NCI-H1930 (cell line): ENCODE data around the gene ARHGAP22.

ENCODE experiments used
- DNase-seq, 2 experiments: peaks; one replicate each; lab custom pipeline; 2025; lab: John Stamatoyannopoulos, UW

ARHGAP22 gene

DNA sequence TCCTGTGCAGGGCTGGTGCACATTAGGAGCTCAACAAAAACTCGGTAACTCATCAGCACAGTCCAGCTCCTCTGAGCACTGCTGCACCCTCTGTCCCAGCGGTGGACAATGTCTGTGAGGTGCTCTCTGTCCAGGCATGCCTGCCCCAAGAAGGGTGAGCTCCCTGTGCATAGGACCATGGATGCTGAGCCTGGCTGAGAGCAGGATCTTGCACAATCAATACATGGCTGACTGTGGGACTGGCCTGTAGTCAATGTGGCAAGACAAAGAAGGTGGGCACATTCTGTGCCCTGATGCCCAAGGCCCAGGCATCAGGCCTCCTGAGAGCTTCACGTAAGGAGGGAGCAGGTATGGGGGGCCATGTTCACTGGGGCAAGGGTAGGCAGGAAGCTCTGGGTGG is 17.1 kb downstream of the ARHGAP22 start:
- no peak for DNase-seq

DNA sequence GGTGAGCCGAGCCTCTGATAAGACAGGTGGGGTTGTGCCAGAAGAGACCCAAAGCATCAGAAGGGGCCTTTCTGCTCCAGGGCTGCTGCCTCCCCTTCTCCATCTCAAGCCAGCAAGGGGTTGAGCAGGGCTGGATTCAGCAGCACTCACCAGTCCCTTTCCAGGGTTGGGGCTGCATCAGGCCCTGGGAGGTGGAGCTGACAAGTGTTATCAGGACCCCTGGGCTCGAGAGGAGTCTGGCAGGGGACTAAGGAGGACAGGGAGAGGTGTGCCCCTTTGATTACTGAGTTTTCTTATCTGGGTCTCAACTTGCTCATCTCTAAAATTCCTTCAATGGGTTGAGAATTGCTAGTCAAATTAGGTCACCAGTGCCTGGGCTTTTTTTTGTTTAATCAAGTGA is 17.8 kb downstream of the ARHGAP22 start:
- DNase-seq, result no peak

DNA sequence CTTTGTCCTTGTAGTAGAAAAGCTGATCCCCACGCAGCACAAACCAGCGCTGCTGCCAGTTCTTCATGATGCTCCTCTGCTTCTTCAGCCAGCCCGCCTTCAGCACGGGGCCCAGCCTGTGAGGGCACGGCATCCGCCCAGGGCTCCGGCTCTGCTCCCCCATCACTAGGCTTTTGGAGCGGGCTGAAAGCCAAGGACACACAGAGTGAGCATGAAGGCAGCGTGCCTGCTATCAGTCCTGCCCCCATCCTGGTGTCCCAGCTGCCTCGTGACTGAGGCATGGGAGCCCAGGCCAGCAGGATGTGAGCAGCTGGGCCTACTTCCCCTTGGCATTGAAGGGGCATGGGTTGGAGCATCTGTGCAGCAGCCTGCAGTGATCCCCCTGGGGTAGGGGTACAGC is 21.9 kb downstream of the ARHGAP22 start:
- no peak for DNase-seq

GRCh38 chr10:48580236-48580635 is 24.6 kb downstream of the ARHGAP22 start:
- DNase-seq, result no peak

- DNase-seq, result no peak
These were observed 25.5 kb downstream of the ARHGAP22 start for GRCh38 chr10:48579251-48579960.

GRCh38 chr10:48577158-48577557 is 27.7 kb downstream of the ARHGAP22 start:
- DNase-seq, result no peak

DNA sequence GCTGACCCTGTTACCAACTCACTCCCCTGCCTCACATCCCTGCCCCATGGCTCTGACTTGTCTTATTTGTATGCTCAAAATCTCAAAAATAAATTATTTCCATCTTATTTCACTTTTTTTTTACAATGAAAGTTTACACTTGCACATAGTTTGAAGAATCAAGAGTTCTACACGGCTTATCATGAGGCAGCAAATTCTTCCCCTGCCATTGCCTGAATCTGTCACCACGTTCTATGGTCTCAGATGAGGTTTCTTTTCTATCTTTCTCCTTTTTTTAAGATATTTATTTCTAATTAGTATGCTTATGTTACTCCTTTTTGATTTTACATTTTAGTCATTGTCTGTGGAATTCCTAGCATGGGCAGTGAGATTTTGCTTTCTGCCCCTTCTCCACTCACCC is 28.4 kb downstream of the ARHGAP22 start:
- DNase-seq, result no peak

GRCh38 chr10:48575901-48576300 is 29.0 kb downstream of the ARHGAP22 start:
- no peak for DNase-seq

DNA sequence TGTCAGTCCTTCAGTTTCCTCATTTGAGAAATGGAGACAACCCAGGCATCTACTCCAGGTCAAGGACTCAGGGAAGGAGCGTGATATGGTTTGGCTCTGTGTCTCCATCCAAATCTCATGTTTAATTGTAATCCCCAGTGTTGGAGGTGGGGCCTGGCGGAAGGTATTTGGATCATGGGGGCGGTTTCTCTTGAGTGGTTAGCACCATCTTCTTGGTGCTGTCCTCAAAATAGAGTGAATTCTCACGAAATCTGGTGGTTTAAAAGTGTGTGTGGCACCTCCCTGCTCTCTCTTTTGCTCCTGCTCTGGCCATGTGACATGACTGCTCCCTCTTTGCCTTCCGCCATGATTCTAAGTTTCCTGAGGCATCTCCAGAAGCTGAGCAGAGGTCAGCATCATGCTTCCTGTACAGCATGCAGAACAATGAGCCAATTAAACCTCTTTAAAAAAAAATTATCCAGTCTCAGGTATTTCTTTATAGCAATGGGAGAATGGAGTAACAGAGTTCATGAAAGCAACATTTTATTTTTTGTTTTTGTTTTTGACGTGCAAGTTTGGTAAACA is 30.0 kb downstream of the ARHGAP22 start:
- no peak for DNase-seq

DNA sequence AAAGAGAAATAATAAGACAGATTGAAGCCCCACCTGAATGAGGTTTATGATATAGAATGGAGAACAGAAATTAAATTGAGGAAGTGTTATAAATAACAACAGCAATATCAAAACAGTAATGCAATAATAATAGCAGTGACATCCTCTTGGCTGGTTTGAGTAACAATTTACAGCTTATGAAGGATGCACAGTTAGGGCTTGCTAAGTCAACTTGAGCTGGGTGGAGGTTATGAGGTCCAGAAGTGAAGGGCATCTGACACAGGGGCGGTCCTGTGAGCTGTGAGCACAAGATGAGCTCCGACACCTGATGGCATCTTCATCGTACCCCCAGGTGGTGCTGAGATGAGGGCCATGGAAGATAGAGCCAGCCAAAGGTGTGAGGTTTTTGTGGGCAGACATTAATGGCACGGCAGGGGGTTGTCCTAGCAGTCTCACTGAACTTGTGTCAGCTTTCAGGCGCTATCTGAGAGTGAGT is 30.5 kb downstream of the ARHGAP22 start:
- no peak for DNase-seq

GRCh38 chr10:48573045-48573444 is 31.8 kb downstream of the ARHGAP22 start:
- no peak for DNase-seq

DNA sequence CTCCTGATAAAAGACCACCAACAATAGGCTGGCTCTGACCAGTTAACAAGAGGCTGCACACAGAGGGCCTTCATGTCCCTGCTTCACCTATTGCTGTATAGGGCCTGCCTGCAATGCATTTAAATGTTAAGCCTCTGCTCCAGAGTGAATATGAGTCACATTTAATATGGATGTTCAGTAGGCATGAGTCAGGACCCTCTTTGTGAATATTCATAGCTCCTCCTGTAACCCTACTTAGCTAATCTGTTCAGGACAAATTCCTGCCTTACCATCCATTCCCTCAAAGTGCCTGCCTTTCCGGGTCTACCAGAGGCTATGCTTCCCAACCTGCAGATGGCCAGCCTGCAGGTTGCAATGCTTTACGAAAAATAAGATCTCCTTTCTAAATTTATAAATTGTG is 32.5 kb downstream of the ARHGAP22 start:
- DNase-seq, result no peak

GRCh38 chr10:48568546-48568945 is 36.3 kb downstream of the ARHGAP22 start:
- DNase-seq, result no peak

DNA sequence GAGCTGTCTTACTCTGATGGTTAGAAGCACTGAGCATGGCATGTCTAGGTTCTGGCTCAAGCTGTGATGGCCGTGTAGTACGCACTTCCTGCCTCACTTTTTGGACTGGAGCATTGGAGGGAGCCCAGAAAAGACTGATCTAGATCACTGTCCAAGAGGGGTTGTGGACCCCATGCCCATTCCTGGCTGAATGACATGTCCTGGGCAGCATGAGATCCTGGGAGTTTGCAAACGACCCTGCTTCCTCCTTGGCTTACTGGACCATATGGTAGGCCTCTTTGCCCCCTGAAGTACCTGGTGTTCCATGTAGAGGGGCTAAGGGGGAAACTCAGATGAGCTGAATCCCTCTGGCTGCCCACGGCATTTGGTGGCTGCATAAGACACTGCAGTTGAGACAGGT is 36.7 kb downstream of the ARHGAP22 start:
- no peak for DNase-seq

DNA sequence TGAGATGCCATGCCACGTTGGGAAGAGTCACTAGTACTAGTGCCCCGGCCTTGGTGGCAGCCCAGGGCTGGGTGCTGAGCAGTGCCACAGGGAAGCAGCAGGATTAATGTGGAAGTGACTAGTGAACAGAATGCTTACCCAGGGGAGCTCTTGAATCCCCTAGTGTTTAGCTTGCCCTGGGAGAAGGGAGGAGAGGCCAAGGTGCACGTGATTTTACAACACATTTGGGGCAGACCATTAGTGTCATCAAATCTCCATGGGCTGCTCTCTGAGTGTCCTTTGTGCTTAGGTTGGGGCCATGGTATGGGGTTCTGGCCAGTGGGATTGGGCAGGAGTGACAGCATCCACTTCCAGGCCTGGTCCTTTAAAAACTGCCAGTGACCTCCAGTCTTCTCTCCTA is 37.5 kb downstream of the ARHGAP22 start:
- DNase-seq, result no peak

- DNase-seq, result no peak
These were observed 40.3 kb downstream of the ARHGAP22 start for GRCh38 chr10:48564466-48565160.

- no peak for DNase-seq
These were observed 47.3 kb downstream of the ARHGAP22 start for GRCh38 chr10:48557511-48558123.

DNA sequence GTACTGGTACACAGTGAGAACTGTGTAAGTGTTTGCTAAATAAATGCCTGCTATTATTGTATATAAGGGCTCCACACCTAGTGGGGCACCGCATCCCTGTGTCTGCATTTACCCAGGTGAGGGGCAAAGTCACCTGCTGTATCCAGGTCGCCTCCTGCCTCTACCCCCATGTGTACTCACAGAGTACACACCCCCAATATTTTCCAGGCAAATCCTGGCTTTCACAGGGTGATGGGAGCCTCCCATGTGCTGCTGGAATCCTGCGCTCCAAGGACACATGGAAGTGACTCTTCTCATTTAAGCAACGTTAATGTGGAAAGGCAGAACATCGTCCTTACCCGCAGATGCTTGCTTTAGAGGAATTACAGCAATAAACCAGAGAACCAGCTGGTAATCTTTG is 48.2 kb downstream of the ARHGAP22 start:
- DNase-seq, result no peak

DNA sequence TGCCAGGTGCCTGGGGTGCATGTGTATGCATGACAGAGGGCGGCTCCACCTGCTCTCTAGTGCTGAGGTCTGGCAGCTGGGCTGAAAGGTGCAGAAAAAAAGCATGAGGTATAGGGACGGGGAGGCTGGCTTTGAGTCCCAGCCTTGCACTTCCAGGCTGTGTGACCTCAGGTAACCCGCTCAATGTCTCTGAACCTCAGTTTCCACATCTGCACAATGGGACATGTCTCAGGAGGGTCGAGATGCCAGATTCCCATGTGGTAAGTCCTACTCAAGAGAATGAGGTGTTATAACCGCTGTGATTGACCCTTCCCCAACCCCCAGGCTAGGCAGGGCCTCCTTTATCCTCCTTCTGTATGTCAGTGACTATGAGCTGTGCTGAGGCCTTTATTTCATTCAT is 48.8 kb downstream of the ARHGAP22 start:
- no peak for DNase-seq

GRCh38 chr10:48555310-48556042 is 49.4 kb downstream of the ARHGAP22 start:
- DNase-seq, result no peak

- no peak for DNase-seq
These were observed 50.2 kb downstream of the ARHGAP22 start for GRCh38 chr10:48554656-48555055.

DNA sequence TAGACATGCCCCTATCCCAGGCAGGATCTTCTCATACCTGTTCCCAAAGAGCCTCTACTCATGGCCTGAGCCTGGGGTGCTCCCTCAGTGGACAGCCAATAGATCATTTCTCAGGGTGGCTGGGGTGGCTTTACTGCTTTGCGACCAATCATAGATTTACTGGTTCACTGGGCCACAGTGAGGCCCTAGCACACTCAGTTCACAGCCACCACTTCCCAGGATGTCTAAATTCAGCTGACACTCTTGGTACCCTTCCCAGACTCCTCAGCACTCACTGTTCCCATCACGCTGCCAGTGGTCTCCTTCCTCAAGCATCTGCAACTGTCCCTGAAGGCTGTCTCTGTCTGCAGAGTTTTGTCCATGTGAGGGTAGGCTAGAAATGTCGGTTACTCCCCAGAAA is 50.6 kb downstream of the ARHGAP22 start:
- no peak for DNase-seq
